GM19438 (cell line): ENCODE results near the gene ABRACL.

ENCODE experiments used
- ATAC-seq: cut with Tn5 transposase; IDR thresholded peaks from one replicate; pipeline ENCODE4 v1.9.1; 2021; ENCODE audit warnings: low read depth; ENCODE audit not compliant: unreplicated experiment

ABRACL gene

DNA sequence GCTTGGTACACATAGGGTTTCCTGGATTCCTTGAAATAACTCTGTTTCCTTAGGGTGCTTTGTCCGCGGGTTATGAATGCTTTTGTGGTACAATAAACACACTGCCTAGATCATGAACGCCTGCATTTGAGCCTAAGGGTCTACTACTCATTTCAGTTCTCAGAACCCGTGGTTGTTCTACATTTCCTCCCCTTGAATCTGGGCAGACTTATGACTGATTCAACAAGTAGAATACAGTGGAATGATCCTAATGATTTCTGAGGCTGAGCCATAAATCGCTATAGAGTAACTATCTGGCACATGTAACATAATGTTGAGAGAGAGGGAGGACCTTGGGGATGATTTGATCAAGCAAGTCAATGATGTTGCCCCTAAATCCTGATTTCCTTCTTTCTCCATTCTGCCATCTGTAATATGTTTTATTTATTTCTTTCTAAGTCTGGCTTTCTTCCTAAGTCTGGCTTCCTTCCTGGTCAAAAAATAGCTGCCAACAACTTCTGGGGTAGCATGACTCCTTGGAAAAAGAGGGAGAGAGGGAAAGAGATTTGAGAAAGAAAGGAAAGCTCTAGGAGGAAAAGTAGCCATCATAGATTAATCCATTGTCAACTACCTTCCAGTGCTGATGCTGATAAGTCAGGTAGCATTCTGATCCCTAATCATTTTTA is 23.0 kb downstream of the ABRACL start:
- ATAC-seq: no peak

GRCh38 chr6:139053382-139053781 is 24.8 kb downstream of the ABRACL start:
- ATAC-seq: no peak

DNA sequence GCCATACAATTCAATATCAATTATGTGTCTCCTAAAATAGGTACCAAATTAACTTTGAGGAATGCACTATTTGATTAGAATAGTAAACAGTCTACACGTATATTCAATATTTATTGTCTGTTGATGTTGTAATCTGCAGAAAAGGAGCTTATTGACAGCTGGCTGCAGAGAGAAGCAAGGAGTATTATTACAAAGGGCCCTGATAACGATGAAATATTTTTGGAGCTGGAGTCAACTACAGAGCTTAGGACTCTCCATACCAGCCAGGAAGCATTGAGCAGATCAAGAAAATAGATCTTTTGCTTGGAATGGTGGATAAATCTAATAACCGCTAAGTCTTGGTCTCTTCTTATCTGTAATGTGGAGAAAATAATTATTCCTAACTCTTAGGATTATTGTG is 25.5 kb downstream of the ABRACL start:
- no peak for ATAC-seq

DNA sequence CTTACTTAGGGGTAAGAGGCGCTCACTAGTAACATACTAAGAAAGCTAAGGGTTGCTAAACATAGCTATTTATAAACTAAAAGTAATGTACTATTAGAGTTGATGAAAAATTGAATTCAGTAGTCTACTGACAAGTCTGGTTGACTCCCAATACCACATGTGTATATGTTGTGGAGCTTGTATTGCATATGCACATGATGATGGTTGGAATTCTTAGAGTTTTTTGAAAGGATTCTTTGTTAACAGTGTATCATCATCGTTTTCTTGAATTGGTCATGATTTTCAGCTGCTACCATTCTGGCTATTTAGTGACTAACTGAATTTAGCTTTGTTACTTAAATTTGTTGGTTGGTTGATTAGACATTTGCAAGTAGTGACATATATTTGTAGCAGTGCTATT is 27.2 kb downstream of the ABRACL start:
- no peak for ATAC-seq

DNA sequence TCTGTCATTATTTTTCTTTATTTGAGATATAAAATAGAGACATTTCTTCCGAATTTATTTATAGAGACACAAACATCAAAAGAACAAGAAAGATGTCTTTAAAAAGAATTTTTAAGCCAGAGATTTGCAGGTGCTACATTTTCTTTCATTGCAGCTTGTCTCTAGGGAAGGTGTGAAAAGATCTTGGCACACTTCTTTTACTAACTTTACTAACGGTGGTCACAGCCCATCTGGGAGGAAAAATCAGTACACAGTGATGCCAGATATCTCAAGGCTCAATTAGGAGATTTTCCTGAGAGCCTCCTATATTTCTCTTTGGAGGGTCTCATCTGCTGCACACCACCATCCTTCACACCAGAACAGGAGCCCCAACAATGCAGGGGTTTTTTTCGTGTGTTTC is 29.5 kb downstream of the ABRACL start:
- ATAC-seq: no peak

DNA sequence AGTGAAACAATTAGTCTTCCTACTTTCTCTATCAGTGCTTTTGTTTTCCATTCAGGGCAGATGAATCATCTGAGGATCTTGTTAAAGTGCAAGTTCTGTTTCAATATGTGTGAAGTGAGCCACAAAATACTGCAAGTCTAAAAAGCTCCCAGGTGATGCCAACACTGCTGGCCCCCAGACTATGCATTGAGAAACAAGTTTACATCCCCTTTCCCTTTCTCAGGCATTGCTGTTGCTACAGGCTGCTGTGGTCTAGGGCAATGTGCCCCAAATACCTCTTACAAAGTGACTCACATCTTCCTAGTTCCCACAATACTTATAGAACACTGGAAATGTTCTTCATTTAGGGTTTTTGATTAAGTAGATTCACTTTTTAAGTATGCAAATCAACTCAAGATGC is 31.8 kb downstream of the ABRACL start:
- ATAC-seq: no peak

- no peak for ATAC-seq
These were observed 34.5 kb downstream of the ABRACL start for GRCh38 chr6:139062932-139063646.

DNA sequence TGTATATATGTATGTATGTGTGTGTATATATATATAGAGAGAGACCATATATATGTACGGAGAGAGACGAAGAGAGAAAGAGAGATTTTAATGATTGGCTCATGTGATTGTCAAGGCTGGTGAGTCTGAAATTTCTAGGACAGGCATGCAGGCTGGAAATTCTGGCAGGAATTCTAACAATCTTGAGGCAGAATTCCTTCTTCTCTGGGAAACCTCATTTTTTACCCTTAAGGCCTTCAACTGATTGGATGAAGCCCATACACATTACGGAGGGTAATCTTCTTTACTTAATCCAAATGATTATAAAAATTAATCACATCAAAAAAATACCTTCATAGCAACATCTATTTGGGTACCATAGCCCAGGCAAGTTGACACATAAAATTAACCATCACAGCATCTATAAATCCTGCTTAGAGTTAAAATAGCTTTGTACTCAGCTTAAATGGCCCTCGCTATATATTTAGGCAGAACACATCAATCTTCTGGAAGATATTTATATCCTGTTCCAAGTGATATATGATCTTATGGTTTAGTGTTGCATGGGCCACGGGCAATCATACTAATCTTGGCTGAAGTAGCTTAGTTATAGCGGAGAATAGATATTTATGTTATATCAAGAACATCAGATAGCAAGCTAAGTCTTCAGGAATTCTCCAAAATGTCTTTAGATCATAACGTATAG is 36.6 kb downstream of the ABRACL start:
- ATAC-seq: no peak

GRCh38 chr6:139066080-139066479 is 37.5 kb downstream of the ABRACL start:
- no peak for ATAC-seq

GRCh38 chr6:139068846-139069245 is 40.3 kb downstream of the ABRACL start:
- no peak for ATAC-seq

GRCh38 chr6:139073118-139073517 is 44.6 kb downstream of the ABRACL start:
- ATAC-seq: no peak

DNA sequence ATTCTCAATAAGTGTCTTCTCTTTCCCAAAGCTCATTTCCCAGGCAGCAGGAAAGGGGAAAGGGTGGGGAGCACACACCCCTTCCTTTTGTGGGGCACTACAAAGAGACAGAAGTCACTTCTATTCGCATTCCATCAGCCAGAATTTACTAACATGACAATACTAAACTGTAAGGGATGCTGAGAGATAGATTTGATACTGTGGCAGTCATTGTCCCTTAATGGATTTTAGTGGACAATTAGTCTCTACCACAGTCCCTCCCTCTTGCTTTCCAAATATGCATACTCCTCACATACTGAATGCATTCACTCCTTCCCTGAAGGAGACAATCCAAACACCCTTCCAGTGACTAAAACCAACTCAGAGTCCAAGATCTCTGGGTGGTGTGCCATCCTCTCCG is 50.5 kb downstream of the ABRACL start:
- ATAC-seq: no peak

- no peak for ATAC-seq
These were observed 51.8 kb downstream of the ABRACL start for GRCh38 chr6:139080255-139080920.

GRCh38 chr6:139081471-139081870 is 52.9 kb downstream of the ABRACL start:
- ATAC-seq: no peak

GRCh38 chr6:139082370-139082769 is 53.8 kb downstream of the ABRACL start:
- no peak for ATAC-seq

GRCh38 chr6:139091826-139092225 is 63.3 kb downstream of the ABRACL start:
- ATAC-seq: no peak
